Measurements from ENCODE around the gene ARAP3. TPM values are rescaled to one million over a fixed set of nuclear protein-coding genes. Genes with fewer than 3 reads are reported as not detected.

Gene ARAP3
- total and polyA plus RNA-seq, 4 donors, result 15.7 to 26.6 (median 19.7) TPM

DNA sequence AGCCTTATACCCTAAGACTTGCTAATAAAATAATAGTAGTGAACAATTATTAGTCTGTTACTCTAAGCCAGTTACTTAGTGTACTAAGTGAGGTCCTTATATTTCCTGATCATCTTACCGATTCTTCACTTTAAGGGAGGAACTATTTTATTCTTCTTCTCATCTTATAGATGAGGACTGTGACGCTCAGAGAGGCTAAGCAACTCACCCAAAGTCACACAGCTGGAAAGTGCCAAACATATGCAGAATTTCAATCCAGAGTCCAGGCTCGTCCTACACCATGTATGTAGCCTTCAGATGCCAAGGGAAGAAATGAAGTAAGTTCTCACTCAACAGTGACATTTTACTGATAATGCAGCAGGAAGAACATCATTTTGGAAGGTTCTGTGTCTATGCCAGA is 34.4 kb upstream of the ARAP3 start:
- Histone ChIP-seq H3K36me3 (ENCODE audit: control insufficient read depth in 4 of 4, insufficient read depth in 4 of 4, low read length in 4 of 4) (no peaks in the 10 kb centered on the region), H3K27ac (ENCODE audit: low read depth in 1 of 2, low read length in 1 of 2) (no peak overlapping the region), H3K27me3 (ENCODE audit: control insufficient read depth in 3 of 3, insufficient read depth in 3 of 3, low read length in 2 of 3) (peaks cover 0 to 13% (median 0%) of the 10 kb centered on the region in 3 donors), H3K9ac (ENCODE audit: insufficient read depth in 1 of 2, low read length in 2 of 2) (no peak overlapping the region), H3K9me3 (ENCODE audit: control insufficient read depth in 4 of 4, insufficient read depth in 3 of 4, low read length in 3 of 4) (no peaks in the 10 kb centered on the region), H3K4me3 (no peak overlapping the region), H3K4me1 (ENCODE audit: control insufficient read depth in 5 of 5, insufficient read depth in 5 of 5, low read length in 5 of 5) (peaks cover 0 to 5% (median 0%) of the 10 kb centered on the region in 5 donors)
- TF ChIP-seq, protein P1, sequence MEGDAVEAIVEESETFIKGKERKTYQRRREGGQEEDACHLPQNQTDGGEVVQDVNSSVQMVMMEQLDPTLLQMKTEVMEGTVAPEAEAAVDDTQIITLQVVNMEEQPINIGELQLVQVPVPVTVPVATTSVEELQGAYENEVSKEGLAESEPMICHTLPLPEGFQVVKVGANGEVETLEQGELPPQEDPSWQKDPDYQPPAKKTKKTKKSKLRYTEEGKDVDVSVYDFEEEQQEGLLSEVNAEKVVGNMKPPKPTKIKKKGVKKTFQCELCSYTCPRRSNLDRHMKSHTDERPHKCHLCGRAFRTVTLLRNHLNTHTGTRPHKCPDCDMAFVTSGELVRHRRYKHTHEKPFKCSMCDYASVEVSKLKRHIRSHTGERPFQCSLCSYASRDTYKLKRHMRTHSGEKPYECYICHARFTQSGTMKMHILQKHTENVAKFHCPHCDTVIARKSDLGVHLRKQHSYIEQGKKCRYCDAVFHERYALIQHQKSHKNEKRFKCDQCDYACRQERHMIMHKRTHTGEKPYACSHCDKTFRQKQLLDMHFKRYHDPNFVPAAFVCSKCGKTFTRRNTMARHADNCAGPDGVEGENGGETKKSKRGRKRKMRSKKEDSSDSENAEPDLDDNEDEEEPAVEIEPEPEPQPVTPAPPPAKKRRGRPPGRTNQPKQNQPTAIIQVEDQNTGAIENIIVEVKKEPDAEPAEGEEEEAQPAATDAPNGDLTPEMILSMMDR (IDR thresholded peaks at IDR 0.05; ENCODE audit: control extremely low read depth, extremely low read depth), result no peak
- WGBS, 2 donors, result 90 to 91% methylated on average over 3 of the region's 3 CpGs
- no peak for ATAC-seq (ENCODE audit: insufficient read depth, low FRiP score)
- no peak for DNase-seq

DNA sequence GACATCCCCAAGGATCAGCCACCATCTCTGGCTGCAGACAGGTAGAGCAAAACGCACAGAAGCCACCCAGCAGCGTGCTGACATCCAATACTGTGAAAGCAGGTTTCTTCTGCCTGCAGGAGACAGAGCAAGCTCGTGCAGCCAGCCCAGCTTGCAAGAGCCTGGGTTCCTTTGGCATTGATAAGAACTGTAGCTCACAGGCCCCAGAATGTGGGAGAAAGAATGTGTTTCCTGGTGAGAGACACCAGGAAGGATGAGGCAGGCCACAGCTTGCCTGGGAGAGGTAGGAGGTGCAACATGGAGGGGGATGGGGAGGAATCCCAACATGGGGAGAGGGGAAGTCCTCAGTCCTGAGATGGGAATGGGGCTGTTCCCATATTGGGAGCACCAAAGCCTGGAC is 34.0 kb upstream of the ARAP3 start:
- Histone ChIP-seq H3K9me3 (ENCODE audit: control insufficient read depth in 4 of 4, insufficient read depth in 3 of 4, low read length in 3 of 4) (no peaks in the 10 kb centered on the region), H3K4me1 (ENCODE audit: control insufficient read depth in 5 of 5, insufficient read depth in 5 of 5, low read length in 5 of 5) (peaks cover 0 to 5% (median 0%) of the 10 kb centered on the region in 5 donors), H3K27ac (ENCODE audit: low read depth in 1 of 2, low read length in 1 of 2) (no peak overlapping the region), H3K36me3 (ENCODE audit: control insufficient read depth in 4 of 4, insufficient read depth in 4 of 4, low read length in 4 of 4) (no peaks in the 10 kb centered on the region), H3K9ac (ENCODE audit: insufficient read depth in 1 of 2, low read length in 2 of 2) (no peak overlapping the region), H3K27me3 (ENCODE audit: control insufficient read depth in 3 of 3, insufficient read depth in 3 of 3, low read length in 2 of 3) (peaks cover 0 to 13% (median 0%) of the 10 kb centered on the region in 3 donors), H3K4me3 (no peak overlapping the region)
- DNase-seq (no peak), ATAC-seq (ENCODE audit: insufficient read depth, low FRiP score) (no peak)
- TF ChIP-seq, protein P1 (IDR thresholded peaks at IDR 0.05; ENCODE audit: control extremely low read depth, extremely low read depth), result no peak
- WGBS, 2 donors, result 40 to 46% methylated on average over 3 of the region's 3 CpGs

DNA sequence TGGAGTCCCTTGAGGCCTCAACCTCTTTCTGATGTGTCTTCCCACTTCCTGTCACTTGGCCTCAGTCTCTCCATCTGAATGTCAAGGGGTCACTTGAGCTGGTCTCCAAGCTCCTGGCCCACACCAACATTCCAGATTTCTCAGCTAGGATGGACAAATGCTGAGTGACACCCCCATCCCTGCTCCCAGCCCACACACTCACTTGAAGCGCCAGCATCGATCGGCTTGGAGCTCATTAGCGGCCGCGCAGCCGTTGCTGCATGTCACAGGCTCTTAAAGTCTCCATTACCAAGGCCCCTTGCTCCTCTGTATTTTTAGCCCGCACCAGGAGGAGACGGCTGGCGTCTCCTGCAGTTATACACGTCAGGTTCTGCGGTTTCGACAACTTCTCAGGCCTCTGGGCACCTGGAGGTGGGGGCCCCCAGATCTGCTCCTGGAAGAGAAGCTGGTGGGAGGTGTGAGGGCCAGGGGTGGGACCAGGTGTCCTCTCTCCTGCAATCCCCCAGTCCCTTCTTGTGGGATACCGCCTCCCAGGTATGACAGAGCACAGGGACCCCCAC is 33.4 kb upstream of the ARAP3 start:
- ATAC-seq (ENCODE audit: insufficient read depth, low FRiP score) (no peak), DNase-seq (no peak)
- H3K4me1 ChIP-seq (ENCODE audit: control insufficient read depth in 5 of 5, insufficient read depth in 5 of 5, low read length in 5 of 5), result peaks cover 0 to 5% (median 0%) of the 10 kb centered on the region in 5 donors
- no peak overlapping the region for H3K9ac ChIP-seq (ENCODE audit: insufficient read depth in 1 of 2, low read length in 2 of 2)
- no peaks in the 10 kb centered on the region for H3K36me3 ChIP-seq (ENCODE audit: control insufficient read depth in 4 of 4, insufficient read depth in 4 of 4, low read length in 4 of 4)
- H3K27ac ChIP-seq (ENCODE audit: low read depth in 1 of 2, low read length in 1 of 2), result no peak overlapping the region
- peaks cover 0 to 15% (median 0%) of the 10 kb centered on the region in 3 donors for H3K27me3 ChIP-seq (ENCODE audit: control insufficient read depth in 3 of 3, insufficient read depth in 3 of 3, low read length in 2 of 3)
- H3K9me3 ChIP-seq (ENCODE audit: control insufficient read depth in 4 of 4, insufficient read depth in 3 of 4, low read length in 3 of 4), result no peaks in the 10 kb centered on the region
- TF ChIP-seq, protein P1 (IDR thresholded peaks at IDR 0.05; ENCODE audit: control extremely low read depth, extremely low read depth), result no peak
- WGBS, 2 donors, result 76 to 80% methylated on average over 14 of the region's 14 CpGs
- H3K4me3 ChIP-seq, result no peak overlapping the region

Measured in lung (tissue), 12 donors.